ENCODE results near the gene HOXA4. TPM values are rescaled to one million over a fixed set of nuclear protein-coding genes. Genes with fewer than 3 reads are reported as not detected.

The HOXA4 gene
- total RNA-seq, 1 experiment from 2014 or later = 2.3 TPM

- peak overlapping the region; percentile 97 for H3K27ac ChIP-seq (ENCODE audit: low read length)
- intact Hi-C loops (cut with micrococcal nuclease) = loop anchor here (5.0 kb wide), 3 partner anchors 35 to 1010 kb away; partner anchors contain the start of genes CBX3, HNRNPA2B1 and HOXA13
Observed at GRCh38 chr7:27166531-27167505, 36.3 kb upstream of the HOXA4 start.

GRCh38 chr7:27165996-27166530 is 35.5 kb upstream of the HOXA4 start:
- peaks cover 95% of the 10 kb centered on the region for H3K79me2 ChIP-seq (ENCODE audit: low read length)
- H3K9me3 ChIP-seq (ENCODE audit: low read length) = no peaks in the 10 kb centered on the region
- no peaks in the 10 kb centered on the region for H3K27me3 ChIP-seq (ENCODE audit: low read length)
- DNase-seq (peak; percentile 67), ATAC-seq (peak; percentile 2; the same call in 1 of the 2 replicates)
- peak overlapping the region; percentile 97 for H3K27ac ChIP-seq (ENCODE audit: low read length)
- H3K9me2 ChIP-seq (replicated peaks; ENCODE audit: low read length) = no peaks in the 10 kb centered on the region
- peak overlapping the region; percentile 65 for H2AFZ ChIP-seq (ENCODE audit: low read length)
- BruUV-seq (replicated peaks) = TSS peak; percentile 23
- no peak for TF ChIP-seq EZH2 (IDR thresholded peaks at IDR 0.05; ENCODE audit: low read length, unreplicated experiment)
- peak overlapping the region; percentile 90 for H3K9ac ChIP-seq (ENCODE audit: low read length)
- H3K4me3 ChIP-seq (ENCODE audit: low read length) = peak overlapping the region; percentile 84
- H3K4me2 ChIP-seq (ENCODE audit: low read length) = peak overlapping the region; percentile 93
- H4K20me1 ChIP-seq (ENCODE audit: low read length) = peaks cover 20% of the 10 kb centered on the region
- H3F3A ChIP-seq (ENCODE audit: low read length, unreplicated experiment) = peaks cover 5% of the 10 kb centered on the region
- ChIA-PET CTCF (no interaction called here), POLR2A (ENCODE audit: unreplicated experiment) (interaction anchor here (0.6 to 1.2 kb wide), 9 partner anchors 10 to 755 kb away, joined by 3 to 5 read pairs (median 3); no protein-coding TSS in a partner anchor)
- intact Hi-C loops (cut with micrococcal nuclease) = loop anchor here (1.0 to 5.0 kb wide), 5 partner anchors 9 to 1009 kb away; partner anchors contain the start of genes CBX3, HNRNPA2B1 and HOXA13
- peaks cover 26% of the 10 kb centered on the region for H3K36me3 ChIP-seq (ENCODE audit: low read depth, low read length)
- peaks cover 11% of the 10 kb centered on the region for H3K4me1 ChIP-seq (ENCODE audit: insufficient read depth, low read length)

More at GRCh38 chr7:27166531-27167505, 36.3 kb upstream of the HOXA4 start:
- Histone ChIP-seq H2AFZ (ENCODE audit: low read length) (no peak overlapping the region), H3K4me2 (ENCODE audit: low read length) (peak overlapping the region; percentile 93), H3K36me3 (ENCODE audit: low read depth, low read length) (peaks cover 26% of the 10 kb centered on the region), H3F3A (ENCODE audit: low read length, unreplicated experiment) (peaks cover 5% of the 10 kb centered on the region), H4K20me1 (ENCODE audit: low read length) (peaks cover 20% of the 10 kb centered on the region), H3K4me3 (ENCODE audit: low read length) (peak overlapping the region; percentile 84), H3K4me1 (ENCODE audit: insufficient read depth, low read length) (peaks cover 11% of the 10 kb centered on the region), H3K27me3 (ENCODE audit: low read length) (no peaks in the 10 kb centered on the region), H3K9ac (ENCODE audit: low read length) (peak overlapping the region; percentile 90), H3K9me3 (ENCODE audit: low read length) (no peaks in the 10 kb centered on the region), H3K79me2 (ENCODE audit: low read length) (peaks cover 100% of the 10 kb centered on the region), H3K9me2 (replicated peaks; ENCODE audit: low read length) (no peaks in the 10 kb centered on the region)
- BruUV-seq (replicated peaks) = no TSS peak
- ATAC-seq (peak; percentile 2; the same call in 1 of the 2 replicates), DNase-seq (peak; percentile 85)
- TF ChIP-seq EZH2 (IDR thresholded peaks at IDR 0.05; ENCODE audit: low read length, unreplicated experiment) (no peak), CTCF (conservative IDR thresholded peaks at IDR 0.05; ENCODE audit: low read depth, low read length) (no peak), EZH2phosphoT487 (IDR thresholded peaks at IDR 0.05; ENCODE audit: borderline replicate concordance, low read length) (no peak)
- ChIA-PET CTCF (no interaction called here), POLR2A (ENCODE audit: unreplicated experiment) (interaction anchor here (0.6 to 1.2 kb wide), 5 partner anchors 9 to 459 kb away, joined by 3 to 5 read pairs (median 3); no protein-coding TSS in a partner anchor)
